Inflammatory macrophage treated with lipopolysaccharide for 4 hours (primary cell): ENCODE measurements around the gene SETD1A.
A peak's percentile ranks its signal among the peaks of the same experiment; 100 is the strongest.

ENCODE experiments used
- DNase-seq: peaks from one replicate; pipeline ENCODE4 v3.0.0-alpha.2; 2020

The SETD1A gene

GRCh38 chr16:30983898-30984610 is 26.5 kb downstream of the SETD1A start:
- no peak for DNase-seq

- DNase-seq: peak; percentile 82
Measured at GRCh38 chr16:30984669-30985400, 27.3 kb downstream of the SETD1A start, which contains the start of gene HSD3B7. Gene HSD3B7 (plus strand): TSS chr16:30985207. CDS start chr16:30985659, 452 bp downstream.

DNA sequence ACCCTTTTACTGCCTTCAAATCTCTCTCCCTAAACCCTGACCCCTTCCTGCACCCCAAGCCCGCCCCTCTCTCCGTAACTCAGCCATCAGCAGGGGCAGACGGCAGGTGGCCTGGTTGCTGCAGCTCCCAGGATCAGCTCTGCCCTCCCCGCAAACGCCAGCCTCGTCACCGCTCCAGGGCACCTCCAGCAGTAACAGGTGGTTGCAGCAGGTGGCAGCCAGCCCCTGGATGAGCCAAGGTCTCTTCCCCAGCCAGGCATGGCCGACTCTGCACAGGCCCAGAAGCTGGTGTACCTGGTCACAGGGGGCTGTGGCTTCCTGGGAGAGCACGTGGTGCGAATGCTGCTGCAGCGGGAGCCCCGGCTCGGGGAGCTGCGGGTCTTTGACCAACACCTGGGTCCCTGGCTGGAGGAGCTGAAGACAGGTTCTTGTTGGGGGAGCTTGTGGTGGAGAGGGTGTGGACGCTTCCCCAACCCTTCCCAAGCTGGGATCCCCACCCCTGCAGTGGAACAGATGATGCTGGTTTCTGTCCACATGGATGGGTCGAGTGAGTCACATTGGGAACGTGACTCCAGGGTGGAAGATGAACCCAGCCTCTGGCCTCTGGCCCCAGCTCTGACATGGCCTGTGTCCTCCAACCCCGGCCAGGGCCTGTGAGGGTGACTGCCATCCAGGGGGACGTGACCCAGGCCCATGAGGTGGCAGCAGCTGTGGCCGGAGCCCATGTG is 28.0 kb downstream of the SETD1A start:
- DNase-seq: no peak

DNA sequence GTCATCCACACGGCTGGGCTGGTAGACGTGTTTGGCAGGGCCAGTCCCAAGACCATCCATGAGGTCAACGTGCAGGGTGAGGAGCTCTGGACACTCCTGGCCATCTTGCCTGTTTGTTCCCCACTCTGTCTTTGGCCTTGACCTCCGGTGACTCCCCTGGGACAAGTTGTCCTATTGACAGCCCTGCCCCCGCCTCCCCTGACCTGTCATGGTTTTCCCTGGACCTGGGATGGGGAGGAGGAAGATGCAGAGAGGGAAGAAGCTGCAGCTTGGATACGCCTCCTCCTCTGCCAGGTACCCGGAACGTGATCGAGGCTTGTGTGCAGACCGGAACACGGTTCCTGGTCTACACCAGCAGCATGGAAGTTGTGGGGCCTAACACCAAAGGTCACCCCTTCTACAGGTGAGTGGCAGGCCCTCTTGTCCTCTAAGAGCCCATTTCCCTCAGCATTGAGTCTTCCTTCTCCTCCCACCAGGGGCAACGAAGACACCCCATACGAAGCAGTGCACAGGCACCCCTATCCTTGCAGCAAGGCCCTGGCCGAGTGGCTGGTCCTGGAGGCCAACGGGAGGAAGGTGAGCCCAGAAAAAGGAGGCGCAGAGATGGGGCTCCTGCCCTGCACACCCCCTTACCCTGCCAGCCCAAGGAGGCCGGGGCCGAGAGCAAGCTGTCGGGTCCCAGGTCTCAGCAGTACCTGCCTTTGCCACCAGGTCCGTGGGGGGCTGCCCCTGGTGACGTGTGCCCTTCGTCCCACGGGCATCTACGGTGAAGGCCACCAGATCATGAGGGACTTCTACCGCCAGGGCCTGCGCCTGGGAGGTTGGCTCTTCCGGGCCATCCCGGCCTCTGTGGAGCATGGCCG is 28.8 kb downstream of the SETD1A start:
- DNase-seq: no peak

GRCh38 chr16:30987581-30988190 is 30.1 kb downstream of the SETD1A start:
- DNase-seq: no peak

DNA sequence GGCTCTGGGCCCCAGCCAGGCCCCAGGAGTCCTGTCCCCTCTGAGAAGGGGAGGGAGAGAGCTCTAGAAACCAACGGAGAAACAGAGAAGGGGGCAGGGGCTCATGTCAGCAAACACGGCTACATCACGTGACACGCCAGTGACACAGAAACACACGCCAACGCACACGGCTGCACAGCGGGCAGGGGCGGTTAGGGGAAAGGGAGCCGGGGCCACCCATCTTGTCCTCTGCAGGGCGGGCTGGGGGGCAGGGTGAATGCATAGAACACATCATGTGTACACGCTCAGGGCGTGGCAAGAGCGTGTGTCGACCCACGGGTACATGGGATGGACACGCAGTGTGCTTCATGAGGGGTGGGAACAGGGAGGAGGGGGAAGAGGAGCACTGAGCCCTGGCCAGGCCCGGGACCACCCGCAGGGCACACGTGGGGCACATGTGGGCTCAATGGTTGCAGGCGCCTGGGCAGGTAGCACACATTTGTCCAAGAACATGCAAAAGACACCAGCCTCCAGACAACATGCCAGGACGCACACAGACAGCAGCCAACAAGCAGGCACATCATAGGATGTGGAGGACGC is 32.0 kb downstream of the SETD1A start:
- no peak for DNase-seq

DNA sequence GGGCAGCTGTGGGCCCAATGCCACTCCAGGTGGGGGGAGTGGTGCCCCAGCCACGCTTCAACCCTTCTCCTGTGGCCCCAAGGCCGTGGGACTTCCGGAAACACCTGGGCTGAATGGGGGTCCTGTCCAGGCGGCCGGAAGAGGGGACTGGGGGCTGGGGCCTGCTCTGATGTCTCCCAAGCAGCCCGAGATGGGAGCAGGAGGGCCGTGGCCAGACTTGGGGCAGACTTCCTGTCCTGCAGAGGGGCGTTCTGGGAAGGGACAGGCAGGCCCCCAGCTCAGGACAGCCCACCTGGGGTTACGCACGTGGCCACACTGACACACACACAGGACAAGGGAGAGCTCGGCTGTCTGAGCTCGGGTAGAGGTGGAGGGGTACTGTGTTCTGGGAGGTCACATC is 32.6 kb downstream of the SETD1A start:
- no peak for DNase-seq

DNA sequence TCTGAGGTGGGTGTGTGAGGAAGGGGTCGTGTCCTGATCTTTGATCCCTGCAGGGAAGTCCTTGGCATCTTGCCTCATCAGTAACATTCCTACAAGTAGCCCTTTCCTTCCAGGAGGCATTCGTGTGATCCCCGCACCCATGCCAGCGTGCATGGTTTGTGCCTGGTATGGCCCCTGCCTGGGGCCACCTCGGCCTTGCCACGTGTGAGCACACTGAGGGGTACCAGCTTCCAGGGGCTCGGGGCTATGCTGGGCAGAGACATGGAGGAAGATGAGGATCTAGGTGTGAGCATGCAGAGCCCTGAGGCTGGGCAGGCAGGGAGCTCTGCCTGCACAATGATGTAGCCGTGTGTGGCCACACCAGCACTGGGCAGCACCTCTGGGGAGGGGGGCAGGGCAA is 33.5 kb downstream of the SETD1A start:
- DNase-seq: no peak

DNA sequence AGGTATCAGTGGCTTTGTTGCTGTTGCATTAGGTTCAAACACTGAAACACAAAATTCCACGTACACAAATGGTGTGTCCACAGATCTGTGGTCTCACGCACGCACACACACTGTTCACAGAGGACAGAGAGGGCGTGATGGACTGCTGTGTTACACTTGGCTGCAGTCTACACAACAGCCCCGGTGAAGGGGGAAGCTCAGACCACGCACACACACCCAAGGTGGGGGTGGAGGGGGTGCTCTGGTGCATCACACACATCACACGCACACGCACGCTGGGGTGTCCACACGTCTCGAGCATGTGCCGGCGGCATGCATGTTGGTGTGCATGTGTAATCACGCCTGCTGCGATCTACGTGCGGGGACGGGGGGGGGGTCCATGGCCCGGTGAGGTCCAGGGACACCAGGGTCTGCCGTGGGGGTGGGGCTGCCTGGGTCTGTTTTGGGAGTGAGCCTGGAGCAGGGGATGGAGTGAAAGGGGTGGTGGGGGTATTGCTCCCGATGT is 34.8 kb downstream of the SETD1A start:
- no peak for DNase-seq

DNA sequence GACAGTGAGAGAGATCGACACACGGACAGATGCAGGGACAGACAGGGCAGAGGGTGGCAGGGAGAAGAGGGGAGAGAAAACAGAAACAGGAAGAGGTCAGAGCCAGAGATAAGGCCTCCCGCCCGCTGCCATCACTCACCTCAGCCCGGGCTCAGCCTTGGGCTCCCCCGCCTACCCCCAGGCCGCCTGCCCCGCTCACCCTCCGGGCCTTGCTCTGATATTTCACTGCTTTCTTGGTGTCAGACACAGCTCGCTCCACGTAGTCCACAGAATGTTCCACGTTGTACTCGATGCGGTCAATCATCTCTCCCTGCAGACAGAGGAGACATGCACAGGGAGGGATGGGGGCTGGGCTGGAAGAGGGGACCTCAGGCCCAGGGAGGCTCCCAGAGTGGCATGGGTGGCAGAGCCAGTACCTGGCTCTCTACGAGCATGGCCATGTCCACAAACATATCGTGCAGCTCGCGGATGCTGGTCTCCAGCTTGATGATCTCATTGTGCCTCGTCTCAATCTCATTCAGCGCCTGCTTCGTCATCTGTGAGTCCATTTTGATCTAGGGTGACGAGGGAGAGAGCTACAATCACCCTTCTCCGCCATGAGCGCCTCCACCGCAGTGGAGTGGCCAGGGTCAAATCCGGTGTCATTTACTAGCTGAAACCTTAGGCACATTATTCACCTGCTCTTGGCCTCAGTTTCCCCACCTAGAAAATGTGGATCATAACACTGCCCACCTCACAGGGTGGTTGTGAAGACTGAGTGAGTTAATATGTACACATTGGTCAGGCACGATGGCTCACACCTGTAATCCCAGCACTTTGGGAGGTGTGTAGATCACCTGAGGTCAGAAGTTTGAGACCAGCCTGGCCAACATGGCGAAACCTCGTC is 35.6 kb downstream of the SETD1A start:
- DNase-seq: no peak

- DNase-seq: no peak
Measured at GRCh38 chr16:30995927-30996323, 38.4 kb downstream of the SETD1A start.

GRCh38 chr16:30996324-30996984 is 38.9 kb downstream of the SETD1A start:
- DNase-seq: no peak

DNA sequence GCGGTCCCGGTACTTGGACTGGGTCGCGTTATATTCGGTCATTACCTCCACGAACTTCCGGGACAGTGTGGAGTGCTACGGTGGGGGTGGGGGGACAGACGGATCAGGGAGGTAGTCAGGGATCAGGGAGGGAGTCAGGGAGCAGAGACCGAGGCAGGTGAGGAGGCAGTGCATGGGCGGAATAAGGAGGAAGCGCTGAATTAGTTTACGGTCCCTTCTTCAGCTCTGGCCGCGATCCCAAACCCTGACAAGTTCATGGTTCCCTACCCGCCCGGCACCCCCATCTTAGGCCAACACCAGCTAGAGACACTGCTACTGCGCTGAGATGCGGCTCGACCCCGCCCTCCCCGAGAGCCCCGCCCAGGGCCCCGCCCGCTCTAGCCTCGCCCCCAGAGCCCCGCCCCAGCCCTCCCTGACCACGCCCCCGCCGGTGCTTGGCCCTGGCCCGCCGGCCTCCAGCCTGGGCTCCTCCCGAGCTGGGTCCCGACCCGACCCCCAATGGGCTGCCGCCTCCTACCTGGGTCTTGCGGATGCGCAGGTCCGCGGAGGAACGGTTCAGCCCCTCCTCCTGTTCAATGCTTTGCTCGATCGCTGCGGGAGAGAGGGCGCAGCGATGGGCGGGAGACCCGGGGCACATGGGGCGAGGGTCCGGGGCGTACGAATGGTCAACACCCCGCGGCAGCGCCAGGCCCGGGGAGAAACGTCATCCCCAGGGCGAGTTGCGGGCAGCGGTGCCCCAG is 39.6 kb downstream of the SETD1A start:
- DNase-seq: peak; percentile 87

DNA sequence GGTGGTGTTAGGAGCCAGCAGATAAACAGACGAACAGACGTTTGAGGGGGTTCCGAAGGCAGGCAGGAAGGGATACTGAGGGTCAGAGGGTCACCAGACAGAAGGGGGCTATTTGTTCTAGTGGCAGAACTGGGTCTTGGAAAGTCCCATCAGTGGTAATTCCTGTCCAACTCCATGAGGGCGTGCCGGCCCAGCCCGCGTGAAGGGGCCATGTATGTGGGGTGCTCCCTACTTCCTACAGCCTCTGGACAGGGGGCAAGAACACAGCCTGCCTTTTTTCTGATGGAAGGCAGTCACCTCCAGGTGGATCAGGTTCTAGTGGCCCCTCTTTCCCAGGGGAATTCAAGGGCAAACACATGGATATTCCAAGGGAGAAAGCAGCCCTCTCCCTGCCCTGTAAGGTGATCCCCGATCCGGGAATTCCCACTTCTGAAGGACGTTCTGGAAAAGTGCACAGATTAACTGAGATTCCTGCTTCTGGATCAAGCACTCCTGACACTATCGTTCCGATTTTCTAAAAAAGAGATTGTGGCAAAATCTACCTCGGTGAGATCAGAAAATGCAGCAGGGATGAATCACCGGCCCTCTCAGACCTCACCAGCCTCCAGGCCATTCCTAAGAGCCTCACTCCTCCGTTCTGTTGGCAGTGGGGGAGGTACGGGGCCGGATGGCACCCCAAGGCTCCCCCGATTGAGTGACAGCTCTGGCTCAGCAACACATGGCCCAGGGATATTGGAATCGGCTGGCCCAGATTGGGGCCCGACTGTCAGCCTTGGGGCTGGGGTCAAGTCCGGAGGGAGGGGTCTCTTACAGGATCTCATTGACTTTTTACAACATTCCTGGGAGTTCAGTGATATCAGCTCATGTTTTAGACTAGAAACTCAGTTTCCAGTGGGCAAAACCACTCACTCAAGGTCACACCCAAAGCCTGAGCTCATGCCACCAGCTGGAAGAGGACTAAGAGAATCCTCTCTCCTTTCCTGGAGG is 40.5 kb downstream of the SETD1A start:
- DNase-seq: no peak

DNA sequence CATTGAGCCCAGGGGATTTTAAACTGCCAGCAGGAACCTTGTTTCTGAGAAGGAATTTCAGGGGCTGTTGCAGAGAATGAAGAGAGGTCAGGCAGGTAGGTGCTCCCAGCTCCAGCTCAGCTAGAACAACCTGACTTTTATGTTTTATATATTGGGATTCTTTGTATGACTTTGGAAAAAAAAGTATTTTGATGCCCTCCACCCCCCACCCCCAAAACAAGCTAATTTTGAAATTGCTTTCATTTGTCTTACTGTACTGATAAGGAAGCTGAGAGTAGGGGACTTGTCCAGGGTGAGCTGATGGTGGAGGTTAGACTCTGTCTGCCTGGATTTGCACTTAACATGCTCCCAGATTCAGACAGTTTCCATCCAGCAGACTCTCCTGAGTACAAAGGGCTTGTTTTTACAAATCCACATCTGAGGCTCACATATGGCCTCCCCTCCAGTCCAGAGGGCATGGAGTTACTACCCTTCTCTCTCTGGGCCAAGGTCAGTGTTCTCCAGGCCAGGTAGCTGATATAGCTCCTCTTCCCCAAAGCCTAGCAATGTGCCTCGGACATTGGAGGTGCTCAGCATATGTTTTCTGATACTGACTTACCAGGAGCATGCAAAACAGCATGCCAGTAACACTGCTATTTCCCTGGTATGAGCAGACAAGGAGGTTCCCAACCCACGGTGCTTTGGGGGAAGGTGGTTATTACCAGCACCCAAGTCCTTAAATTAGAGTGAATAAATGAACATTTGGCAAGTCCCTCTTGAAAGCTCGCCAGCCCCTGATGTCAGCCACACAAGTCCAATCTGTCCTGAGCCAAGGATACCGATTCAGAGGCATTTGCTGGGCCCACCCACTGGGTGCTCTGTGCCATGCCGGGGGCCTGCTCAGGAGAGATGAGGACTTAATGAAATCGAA is 41.6 kb downstream of the SETD1A start:
- no peak for DNase-seq

DNA sequence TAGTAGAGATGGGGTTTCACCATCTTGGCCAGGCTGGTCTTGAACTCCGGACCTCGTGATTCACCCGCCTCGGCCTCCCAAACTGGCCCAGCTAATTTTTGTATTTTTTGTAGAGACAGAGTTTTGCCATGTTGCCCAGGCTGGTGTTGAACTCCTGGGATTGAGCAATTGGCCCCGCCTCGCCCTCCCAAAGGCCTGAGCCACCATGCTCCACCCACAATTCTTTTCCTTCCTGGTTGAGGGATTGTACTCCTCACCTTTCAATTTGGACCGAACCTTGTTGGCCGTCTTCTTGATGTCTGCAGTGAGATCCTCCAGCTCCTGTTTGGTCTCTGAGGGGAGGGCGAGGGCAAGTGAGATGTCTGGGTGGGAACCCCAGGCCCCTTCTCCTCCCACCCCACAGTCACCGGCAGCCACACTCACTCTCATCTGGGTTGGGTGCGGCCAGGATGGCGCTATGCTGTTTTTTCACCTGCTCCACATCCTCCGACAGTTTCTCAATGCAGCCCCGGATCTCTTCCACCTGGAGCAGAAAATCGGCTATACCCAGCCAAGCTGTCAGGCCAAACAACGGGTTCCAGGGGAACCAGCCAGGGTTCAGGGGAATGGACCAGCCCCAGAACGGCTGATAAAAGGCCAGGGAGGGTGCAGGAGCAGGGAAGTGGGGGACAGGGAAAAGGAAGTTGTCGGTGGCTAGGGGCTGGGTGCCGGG is 43.3 kb downstream of the SETD1A start:
- peak; percentile 37 for DNase-seq
